Breast epithelium (tissue), 4 donors: ENCODE results near the gene CPLX4. TPM values are rescaled to one million over a fixed set of nuclear protein-coding genes. Genes with fewer than 3 reads are reported as not detected.

Experiments
- DNase-seq, 2 donors: peaks; one replicate each; pipeline ENCODE4 v3.0.0-alpha.2; 2019; ENCODE audit warnings: low spot score in 2 of 2
- H3K27ac ChIP-seq, 2 donors: fragments of 200-600 bp; sonication (generic) in 1 of 2; one replicate each; pipeline ENCODE4 v1.5.1; 2016 to 2019; ENCODE audit warnings: mild to moderate bottlenecking in 1 of 2
- H3K27me3 ChIP-seq, 2 donors: fragments of 200-600 bp; sonication (generic) in 1 of 2; one replicate each; pipeline versions ENCODE4 v1.5.1 to v1.6.0; 2017 to 2019; ENCODE audit warnings: control low read depth in 1 of 2, mild to moderate bottlenecking in 1 of 2
- H3K36me3 ChIP-seq: fragments of 200-600 bp; one replicate; pipeline ENCODE4 v1.5.1; 2019
- H3K4me1 ChIP-seq, 2 donors: fragments of 200-600 bp; sonication (generic); one replicate each; pipeline ENCODE4 v1.5.1; 2016 to 2019; ENCODE audit warnings: control low read depth in 1 of 2
- H3K4me3 ChIP-seq, 3 donors: fragments of 200-600 bp; sonication (generic); 1 replicate in 2 of 3; 2 replicates in 1 of 3; pipeline ENCODE4 v1.5.1; 2016 to 2019; ENCODE audit warnings: mild to moderate bottlenecking in 3 of 3, moderate library complexity in 2 of 3
- H3K9me3 ChIP-seq, 2 donors: fragments of 200-600 bp; sonication (generic) in 1 of 2; one replicate each; pipeline ENCODE4 v1.5.1; 2016 to 2019; ENCODE audit warnings: control low read depth in 1 of 2
- CTCF ChIP-seq, 3 donors: fragments of 450-650 bp; IDR thresholded peaks; one replicate each; pipeline ENCODE4 v1.5.1; 2016 to 2017; ENCODE audit warnings: antibody characterized with exemption in 3 of 3, mild to moderate bottlenecking in 3 of 3, moderate library complexity in 3 of 3
- POLR2A ChIP-seq: fragments of 450-650 bp; IDR thresholded peaks from one replicate; pipeline ENCODE4 v1.6.1; 2016; ENCODE audit warnings: antibody characterized with exemption, mild to moderate bottlenecking, moderate library complexity
- POLR2AphosphoS5 ChIP-seq, 3 donors: sonication (generic); formaldehyde crosslinking; IDR thresholded peaks; one replicate each; pipeline ENCODE4 v1.6.1; 2017; ENCODE audit warnings: antibody characterized with exemption in 3 of 3
- intact Hi-C: fragments of 100-400 bp; cut with DNase I; formaldehyde crosslinking; loops from one replicate; pipeline ENCODE4 v1.15.1; 2023; ENCODE audit warnings: low total_unique reads
- total RNA-seq, 3 donors: library from RNA; depleted of rRNA; stranded (reverse); fragments of >200 nt; gene quantifications; one replicate each; pipeline ENCODE4 v1.1.0, GENCODE V29; 2016

Gene CPLX4
- total RNA-seq, 3 donors from 2014 or later: not detected

- Histone ChIP-seq H3K36me3 (no peaks in the 10 kb centered on the region), H3K27ac (no peak overlapping the region), H3K4me1 (no peaks in the 10 kb centered on the region), H3K4me3 (no peak overlapping the region), H3K27me3 (peaks cover 0 to 30% of the 10 kb centered on the region in 2 donors), H3K9me3 (no peaks in the 10 kb centered on the region)
- intact Hi-C loops: no loop called here
- DNase-seq: no peak
- TF ChIP-seq CTCF (IDR thresholded peaks at IDR 0.05) (no peak), POLR2A (no peak), POLR2AphosphoS5 (IDR thresholded peaks at IDR 0.05) (no peak)
Measured at GRCh38 chr18:59282341-59282740, 36.1 kb downstream of the CPLX4 start.

GRCh38 chr18:59279722-59280121 lies 38.7 kb downstream of the CPLX4 start:
- H3K27me3 ChIP-seq: peaks cover 0 to 52% of the 10 kb centered on the region in 2 donors
- no peak for TF ChIP-seq POLR2A
- no peak for TF ChIP-seq CTCF (IDR thresholded peaks at IDR 0.05)
- no peak for TF ChIP-seq POLR2AphosphoS5 (IDR thresholded peaks at IDR 0.05)

GRCh38 chr18:59279193-59279592 lies 39.3 kb downstream of the CPLX4 start:
- no peak overlapping the region for H3K27ac ChIP-seq
- H3K36me3 ChIP-seq: no peaks in the 10 kb centered on the region
- TF ChIP-seq CTCF (IDR thresholded peaks at IDR 0.05): no peak
- TF ChIP-seq POLR2AphosphoS5 (IDR thresholded peaks at IDR 0.05): no peak
- no peak for TF ChIP-seq POLR2A
- H3K27me3 ChIP-seq: peaks cover 0 to 57% of the 10 kb centered on the region in 2 donors
- H3K9me3 ChIP-seq: no peaks in the 10 kb centered on the region
- H3K4me1 ChIP-seq: no peaks in the 10 kb centered on the region
- no peak for DNase-seq
- intact Hi-C loops: no loop called here
- no peak overlapping the region for H3K4me3 ChIP-seq

More at GRCh38 chr18:59279722-59280121, 38.7 kb downstream of the CPLX4 start:
- no peak overlapping the region for H3K27ac ChIP-seq
- no peak for DNase-seq
- H3K4me1 ChIP-seq: no peaks in the 10 kb centered on the region
- H3K4me3 ChIP-seq: no peak overlapping the region
- intact Hi-C loops: no loop called here
- H3K9me3 ChIP-seq: no peaks in the 10 kb centered on the region
- H3K36me3 ChIP-seq: no peaks in the 10 kb centered on the region

- no peak for DNase-seq
- H3K9me3 ChIP-seq: no peaks in the 10 kb centered on the region
- H3K27me3 ChIP-seq: peaks cover 0 to 61% of the 10 kb centered on the region in 2 donors
- H3K4me3 ChIP-seq: no peak overlapping the region
- no peaks in the 10 kb centered on the region for H3K4me1 ChIP-seq
- TF ChIP-seq POLR2A: no peak
- no peak for TF ChIP-seq POLR2AphosphoS5 (IDR thresholded peaks at IDR 0.05)
- no peak for TF ChIP-seq CTCF (IDR thresholded peaks at IDR 0.05)
- no peaks in the 10 kb centered on the region for H3K36me3 ChIP-seq
- intact Hi-C loops: no loop called here
- H3K27ac ChIP-seq: no peak overlapping the region
Measured at GRCh38 chr18:59278793-59279192, 39.7 kb downstream of the CPLX4 start.

GRCh38 chr18:59276047-59276446 lies 42.4 kb downstream of the CPLX4 start:
- no peak for DNase-seq
- H3K4me3 ChIP-seq: no peak overlapping the region
- no peak for TF ChIP-seq CTCF (IDR thresholded peaks at IDR 0.05)
- TF ChIP-seq POLR2A: no peak
- no peak for TF ChIP-seq POLR2AphosphoS5 (IDR thresholded peaks at IDR 0.05)
- H3K36me3 ChIP-seq: no peaks in the 10 kb centered on the region
- no peak overlapping the region for H3K27ac ChIP-seq
- H3K27me3 ChIP-seq: peaks cover 11 to 76% of the 10 kb centered on the region in 2 donors
- H3K9me3 ChIP-seq: no peaks in the 10 kb centered on the region
- no peaks in the 10 kb centered on the region for H3K4me1 ChIP-seq
- intact Hi-C loops: no loop called here
